GM18909 (cell line): ENCODE measurements around the gene PIK3R5.

ENCODE experiments used
- ATAC-seq: cut with Tn5 transposase; IDR thresholded peaks from one replicate; pipeline ENCODE4 v1.9.1; 2021; ENCODE audit warnings: mild to moderate bottlenecking; ENCODE audit not compliant: unreplicated experiment, poor library complexity

PIK3R5 gene

GRCh38 chr17:8955021-8955959 is 10.2 kb downstream of the PIK3R5 start:
- no peak for ATAC-seq

- peak; percentile 49 for ATAC-seq
These were observed 11.2 kb downstream of the PIK3R5 start for GRCh38 chr17:8954339-8954738.

GRCh38 chr17:8953156-8953885 is 12.2 kb downstream of the PIK3R5 start:
- ATAC-seq = no peak

GRCh38 chr17:8952191-8952590 is 13.3 kb downstream of the PIK3R5 start:
- no peak for ATAC-seq

- ATAC-seq = no peak
These were observed 14.3 kb downstream of the PIK3R5 start for GRCh38 chr17:8951206-8951605.

GRCh38 chr17:8949061-8949661 is 16.3 kb downstream of the PIK3R5 start:
- ATAC-seq = no peak

GRCh38 chr17:8948462-8948861 is 17.0 kb downstream of the PIK3R5 start:
- no peak for ATAC-seq

GRCh38 chr17:8947201-8947600 is 18.3 kb downstream of the PIK3R5 start:
- ATAC-seq = no peak

GRCh38 chr17:8946476-8946875 is 19.0 kb downstream of the PIK3R5 start:
- no peak for ATAC-seq

- no peak for ATAC-seq
These were observed 19.4 kb downstream of the PIK3R5 start for GRCh38 chr17:8946071-8946470.

- no peak for ATAC-seq
These were observed 20.8 kb downstream of the PIK3R5 start for GRCh38 chr17:8944748-8945147.

GRCh38 chr17:8944083-8944482 is 21.4 kb downstream of the PIK3R5 start:
- no peak for ATAC-seq

- ATAC-seq = peak; percentile 7
These were observed 23.4 kb downstream of the PIK3R5 start for GRCh38 chr17:8941980-8942622.

GRCh38 chr17:8941520-8941919 is 24.0 kb downstream of the PIK3R5 start:
- ATAC-seq = peak; percentile 49

GRCh38 chr17:8940866-8941471 is 24.5 kb downstream of the PIK3R5 start:
- peak; percentile 7 for ATAC-seq

- no peak for ATAC-seq
These were observed 25.8 kb downstream of the PIK3R5 start for GRCh38 chr17:8939496-8940334.

GRCh38 chr17:8938933-8939332 is 26.6 kb downstream of the PIK3R5 start:
- ATAC-seq = no peak

GRCh38 chr17:8935191-8935590 is 30.3 kb downstream of the PIK3R5 start:
- ATAC-seq = no peak

GRCh38 chr17:8934346-8934745 is 31.2 kb downstream of the PIK3R5 start:
- no peak for ATAC-seq
